ENCODE data around the gene SPACA5B.
"Not testable (repeated sequence)": the region's sequence is repeated elsewhere in the genome, so short reads cannot be mapped to it uniquely, and the experiment has no call there.

The SPACA5B gene

DNA sequence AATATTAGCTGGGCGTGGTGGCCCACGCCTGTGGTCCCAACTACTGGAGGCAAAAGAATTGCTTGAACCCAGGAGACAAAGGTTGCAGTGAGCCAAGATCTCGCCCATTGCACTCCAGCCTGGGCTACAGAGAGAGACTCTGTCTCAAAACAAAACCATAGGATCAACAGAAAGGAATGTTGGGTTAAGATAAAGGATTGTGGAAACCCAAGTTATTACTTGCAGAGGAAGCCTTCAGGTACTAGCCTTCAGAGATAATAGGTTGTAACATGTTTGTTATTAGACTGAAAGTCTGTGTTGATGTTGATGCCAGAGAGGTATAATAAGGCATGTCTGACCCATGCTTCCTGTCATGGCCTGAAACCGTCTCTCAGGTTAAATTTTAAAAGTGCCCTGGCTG lies 49.3 kb downstream of the SPACA5B start:
- TF ChIP-seq, protein P1, sequence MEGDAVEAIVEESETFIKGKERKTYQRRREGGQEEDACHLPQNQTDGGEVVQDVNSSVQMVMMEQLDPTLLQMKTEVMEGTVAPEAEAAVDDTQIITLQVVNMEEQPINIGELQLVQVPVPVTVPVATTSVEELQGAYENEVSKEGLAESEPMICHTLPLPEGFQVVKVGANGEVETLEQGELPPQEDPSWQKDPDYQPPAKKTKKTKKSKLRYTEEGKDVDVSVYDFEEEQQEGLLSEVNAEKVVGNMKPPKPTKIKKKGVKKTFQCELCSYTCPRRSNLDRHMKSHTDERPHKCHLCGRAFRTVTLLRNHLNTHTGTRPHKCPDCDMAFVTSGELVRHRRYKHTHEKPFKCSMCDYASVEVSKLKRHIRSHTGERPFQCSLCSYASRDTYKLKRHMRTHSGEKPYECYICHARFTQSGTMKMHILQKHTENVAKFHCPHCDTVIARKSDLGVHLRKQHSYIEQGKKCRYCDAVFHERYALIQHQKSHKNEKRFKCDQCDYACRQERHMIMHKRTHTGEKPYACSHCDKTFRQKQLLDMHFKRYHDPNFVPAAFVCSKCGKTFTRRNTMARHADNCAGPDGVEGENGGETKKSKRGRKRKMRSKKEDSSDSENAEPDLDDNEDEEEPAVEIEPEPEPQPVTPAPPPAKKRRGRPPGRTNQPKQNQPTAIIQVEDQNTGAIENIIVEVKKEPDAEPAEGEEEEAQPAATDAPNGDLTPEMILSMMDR (IDR thresholded peaks at IDR 0.05; ENCODE audit: low read depth, low read length, poor library complexity, severe bottlenecking) = no peak
- no peak for TF ChIP-seq EZH2phosphoT487 (IDR thresholded peaks at IDR 0.05; ENCODE audit: borderline replicate concordance, low read length)
- Histone ChIP-seq H3K4me3 (ENCODE audit: low read length) (no peak overlapping the region), H3K4me2 (ENCODE audit: low read length) (no peak overlapping the region), H3K27ac (ENCODE audit: low read depth, low read length) (no peak overlapping the region), H3K9me2 (replicated peaks; ENCODE audit: control insufficient read depth, low read length) (no peaks in the 10 kb centered on the region), H3F3A (ENCODE audit: control insufficient read depth, insufficient read depth) (no peaks in the 10 kb centered on the region), H4K20me1 (ENCODE audit: control insufficient read depth, insufficient read depth, low read depth, low read length) (no peaks in the 10 kb centered on the region), H3K36me3 (ENCODE audit: control insufficient read depth, low read length) (no peaks in the 10 kb centered on the region), H3K79me2 (ENCODE audit: control insufficient read depth, low read length) (no peaks in the 10 kb centered on the region), H3K9me3 (ENCODE audit: control insufficient read depth, insufficient read depth, low read length) (no peaks in the 10 kb centered on the region), H3K4me1 (ENCODE audit: control insufficient read depth, low read length) (no peaks in the 10 kb centered on the region), H3K27me3 (ENCODE audit: control insufficient read depth, low read length) (no peaks in the 10 kb centered on the region)

DNA sequence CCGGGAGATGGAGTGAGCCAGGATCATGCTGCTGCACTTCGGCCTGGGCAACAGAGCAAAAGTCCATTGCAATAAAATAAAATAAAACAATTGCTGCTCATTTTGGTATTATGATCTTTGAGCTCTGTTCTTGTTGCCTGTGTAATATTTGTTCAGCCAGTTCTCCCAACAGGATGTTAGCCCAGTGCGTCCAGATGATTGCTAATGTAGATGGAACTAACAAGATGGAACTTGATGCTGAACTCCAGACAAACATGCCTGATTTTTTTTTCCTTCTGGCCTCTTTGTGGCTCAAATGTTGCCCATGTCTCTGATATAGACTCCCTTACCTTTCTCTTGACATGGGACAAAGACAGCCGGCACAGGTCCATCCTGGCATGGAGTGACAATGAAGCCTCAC lies 50.4 kb downstream of the SPACA5B start:
- Histone ChIP-seq H3K27me3 (ENCODE audit: control insufficient read depth, low read length) (no peaks in the 10 kb centered on the region), H3K9me3 (ENCODE audit: control insufficient read depth, insufficient read depth, low read length) (no peaks in the 10 kb centered on the region)
- TF ChIP-seq EZH2phosphoT487 (IDR thresholded peaks at IDR 0.05; ENCODE audit: borderline replicate concordance, low read length) = no peak
- TF ChIP-seq, protein P1 (IDR thresholded peaks at IDR 0.05; ENCODE audit: low read depth, low read length, poor library complexity, severe bottlenecking) = no peak

DNA sequence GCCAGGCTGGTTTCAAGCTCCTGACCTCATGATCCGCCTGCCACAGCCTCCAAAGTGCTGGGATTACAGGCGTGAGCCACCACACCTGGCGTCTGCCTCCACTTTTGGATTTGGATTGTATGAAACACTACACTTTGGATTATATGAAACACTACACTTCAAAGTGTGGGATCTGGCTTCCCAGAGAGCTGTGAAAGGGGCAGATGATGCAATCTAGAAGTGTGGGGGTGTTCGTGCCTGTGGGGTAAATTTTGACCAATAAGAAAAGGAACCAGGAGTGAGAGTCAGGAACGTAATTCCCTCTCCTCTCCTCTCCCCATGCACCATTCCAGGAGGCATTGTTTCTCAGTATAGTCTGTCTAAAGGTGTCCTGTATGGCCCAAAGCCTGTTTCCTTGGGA lies 51.5 kb downstream of the SPACA5B start:
- H3K4me1 ChIP-seq (ENCODE audit: control insufficient read depth, low read length); H4K20me1 ChIP-seq (ENCODE audit: control insufficient read depth, insufficient read depth, low read depth, low read length); H3K27me3 ChIP-seq (ENCODE audit: control insufficient read depth, low read length); H3K9me3 ChIP-seq (ENCODE audit: control insufficient read depth, insufficient read depth, low read length); H3K9me2 ChIP-seq (replicated peaks; ENCODE audit: control insufficient read depth, low read length); H3K4me2 ChIP-seq (ENCODE audit: low read length); H3F3A ChIP-seq (ENCODE audit: control insufficient read depth, insufficient read depth); H3K36me3 ChIP-seq (ENCODE audit: control insufficient read depth, low read length); H3K4me3 ChIP-seq (ENCODE audit: low read length); H3K79me2 ChIP-seq (ENCODE audit: control insufficient read depth, low read length); H3K27ac ChIP-seq (ENCODE audit: low read depth, low read length): not testable (repeated sequence)

More for the DNA sequence above, 50.4 kb downstream of the SPACA5B start:
- Histone ChIP-seq H3K4me1 (ENCODE audit: control insufficient read depth, low read length) (no peaks in the 10 kb centered on the region), H3K4me3 (ENCODE audit: low read length) (no peak overlapping the region), H3K4me2 (ENCODE audit: low read length) (no peak overlapping the region), H4K20me1 (ENCODE audit: control insufficient read depth, insufficient read depth, low read depth, low read length) (no peaks in the 10 kb centered on the region), H3K27ac (ENCODE audit: low read depth, low read length) (no peak overlapping the region), H3K9me2 (replicated peaks; ENCODE audit: control insufficient read depth, low read length) (no peaks in the 10 kb centered on the region), H3K36me3 (ENCODE audit: control insufficient read depth, low read length) (no peaks in the 10 kb centered on the region), H3K79me2 (ENCODE audit: control insufficient read depth, low read length) (no peaks in the 10 kb centered on the region), H3F3A (ENCODE audit: control insufficient read depth, insufficient read depth) (no peaks in the 10 kb centered on the region)

Measured in DOHH2 (cell line).